HL-60 (cell line): Measurements from ENCODE around the gene GPR37.

Experiments used
- CTCF ChIP-seq: IDR thresholded peaks from one replicate; pipeline ENCODE4 v1.5.1; 2011; ENCODE audit warnings: low read length, control low read depth, inconsistent platforms; ENCODE audit not compliant: insufficient read depth
- GABPA ChIP-seq: IDR thresholded peaks from 2 replicates; pipeline ENCODE4 v1.6.1; 2012; ENCODE audit warnings: low read depth
- POLR2AphosphoS5 ChIP-seq: IDR thresholded peaks from 2 replicates; pipeline ENCODE4 v1.6.1; 2012; ENCODE audit warnings: low read depth
- REST ChIP-seq: IDR thresholded peaks from 2 replicates; pipeline ENCODE4 v1.6.1; 2012; ENCODE audit warnings: low read depth; ENCODE audit not compliant: insufficient replicate concordance
- SPI1 ChIP-seq: IDR thresholded peaks from 2 replicates; pipeline ENCODE4 v1.6.1; 2012; ENCODE audit warnings: low read depth, mild to moderate bottlenecking, borderline replicate concordance

GRCh38 chr7:124784879-124785818 is 19.6 kb upstream of the GPR37 start:
- TF ChIP-seq REST (no peak), SPI1 (no peak), CTCF (no peak), POLR2AphosphoS5 (no peak), GABPA (no peak)
